Activated naive CD4-positive, alpha-beta T cell treated with anti-CD3 and anti-CD28 coated beads for 36 hours (primary cell): ENCODE data around the gene WLS. TPM values are rescaled to one million over a fixed set of nuclear protein-coding genes. Genes with fewer than 3 reads are reported as not detected.
"Not testable (repeated sequence)": the region's sequence is repeated elsewhere in the genome, so short reads cannot be mapped to it uniquely, and the experiment has no call there.

Experiments
- CTCF ChIA-PET: fragments of 350-600 bp; sonication (Branson Sonifier 250); formaldehyde crosslinking; loops from one replicate; lab custom pipeline; 2021; ENCODE audit warnings: antibody characterized with exemption; lab: Charles Lee
- DNase-seq: peaks from one replicate; pipeline ENCODE4 v3.0.0-alpha.2; 2020
- H3K27ac Mint-ChIP-seq: one replicate; pipeline ENCODE4 v1.8.0; 2021; ENCODE audit warnings: mild to moderate bottlenecking, mixed read lengths
- H3K27me3 Mint-ChIP-seq: one replicate; pipeline ENCODE4 v1.8.0; 2021; ENCODE audit warnings: low read depth, mixed read lengths
- H3K36me3 Mint-ChIP-seq: one replicate; pipeline ENCODE4 v1.8.0; 2021; ENCODE audit warnings: low read depth, mixed read lengths
- H3K4me1 Mint-ChIP-seq: one replicate; pipeline ENCODE4 v1.8.0; 2021; ENCODE audit warnings: low read depth, mixed read lengths
- H3K4me3 Mint-ChIP-seq: one replicate; pipeline ENCODE4 v1.8.0; 2021; ENCODE audit warnings: mild to moderate bottlenecking, moderate library complexity, mixed read lengths
- H3K9me3 Mint-ChIP-seq: one replicate; pipeline ENCODE4 v1.8.0; 2021; ENCODE audit warnings: mixed read lengths
- intact Hi-C: fragments of 100-400 bp; cut with micrococcal nuclease; formaldehyde crosslinking; loops from one replicate; pipeline ENCODE4 v1.15.1; 2023
- total RNA-seq, 2 experiments: library from RNA; stranded (reverse); gene quantifications; one replicate each; pipeline ENCODE4 v1.2.3, GENCODE V29; 2021

Gene WLS
- total RNA-seq = not detected

DNA sequence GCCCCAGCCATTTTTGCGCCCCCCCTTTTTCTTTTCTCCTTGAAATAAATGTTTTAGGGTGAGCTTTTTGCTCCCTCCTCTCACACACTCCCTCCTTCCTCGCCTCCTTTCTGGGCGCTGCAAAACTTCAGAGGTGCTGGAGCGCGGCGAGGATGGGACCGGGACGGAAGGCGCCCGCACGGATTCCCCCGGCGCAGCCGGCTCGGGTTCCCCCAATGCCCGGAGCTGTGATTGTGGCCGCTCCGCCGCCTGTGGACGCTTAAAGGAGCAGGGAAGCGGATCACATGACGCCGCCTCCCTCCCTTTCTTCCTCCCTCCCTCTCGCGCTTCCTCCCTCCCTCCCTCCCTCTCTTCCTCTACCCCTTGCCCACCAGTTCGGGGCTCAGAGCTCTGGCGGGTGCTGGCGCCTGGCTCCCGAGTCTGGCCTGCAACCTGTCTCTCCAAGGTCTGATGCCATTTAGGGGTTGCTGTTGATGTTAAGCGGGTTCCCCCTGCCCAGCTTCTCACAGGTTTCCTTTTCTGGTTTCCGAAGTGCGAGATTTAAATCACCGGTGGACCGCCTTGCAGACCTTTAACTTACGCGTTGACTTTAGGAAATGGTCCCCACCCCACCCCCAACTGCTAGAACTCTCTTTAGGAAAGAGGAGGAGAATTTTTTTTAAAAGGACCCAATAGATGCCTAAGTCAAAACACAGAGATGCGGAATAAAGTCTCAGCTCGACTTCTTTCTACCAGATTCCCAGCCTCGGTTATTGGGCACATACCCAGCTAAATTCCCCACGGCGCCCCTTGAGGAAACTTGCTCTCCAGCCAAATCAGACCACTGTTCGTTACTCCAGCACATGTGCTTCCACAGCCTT, at the start of gene WLS:
WLS (minus strand) TSS at position 235 of the 860 bp plus-strand sequence; CDS start at position 11, 224 bp downstream.
- H3K27ac Mint-ChIP-seq = no peak within 1 kb of the TSS
- intact Hi-C loops = no loop called here
- no peak within 1 kb of the TSS for H3K4me3 Mint-ChIP-seq

DNA sequence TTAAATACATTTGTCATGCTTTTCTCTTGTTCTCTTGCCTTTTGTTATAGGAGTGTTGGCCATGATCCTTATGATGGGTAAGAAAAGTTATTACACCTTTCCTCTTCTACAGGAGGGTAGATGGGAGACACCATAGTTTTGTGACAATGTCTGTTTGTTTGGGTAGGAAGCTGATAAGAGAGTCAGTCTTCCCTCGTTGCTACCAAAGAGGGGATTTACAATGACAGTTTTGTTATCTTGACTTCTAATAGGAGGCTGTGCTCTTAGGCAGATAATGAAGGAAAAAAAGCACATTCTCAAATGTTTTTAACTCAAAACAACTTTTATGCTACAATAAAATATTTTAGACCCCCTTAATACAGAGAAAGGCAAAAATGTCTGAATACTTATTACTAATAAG, 48.0 kb upstream of the WLS start:
- H3K36me3 Mint-ChIP-seq = no peaks in the 10 kb centered on the region
- no peaks in the 10 kb centered on the region for H3K9me3 Mint-ChIP-seq
- intact Hi-C loops = no loop called here
- no peak for DNase-seq
- no peaks in the 10 kb centered on the region for H3K4me1 Mint-ChIP-seq
- H3K4me3 Mint-ChIP-seq = no peak overlapping the region
- H3K27ac Mint-ChIP-seq = no peak overlapping the region
- CTCF ChIA-PET = no interaction called here
- H3K27me3 Mint-ChIP-seq = no peaks in the 10 kb centered on the region

More for the DNA sequence above, at the start of gene WLS:
- H3K36me3 Mint-ChIP-seq = no peaks in the 10 kb centered on the region
- peaks cover 15% of the 10 kb centered on the region for H3K4me1 Mint-ChIP-seq
- H3K27me3 Mint-ChIP-seq = peaks cover 46% of the 10 kb centered on the region
- H3K9me3 Mint-ChIP-seq = no peaks in the 10 kb centered on the region
- no peak for DNase-seq
- CTCF ChIA-PET = no interaction called here

DNA sequence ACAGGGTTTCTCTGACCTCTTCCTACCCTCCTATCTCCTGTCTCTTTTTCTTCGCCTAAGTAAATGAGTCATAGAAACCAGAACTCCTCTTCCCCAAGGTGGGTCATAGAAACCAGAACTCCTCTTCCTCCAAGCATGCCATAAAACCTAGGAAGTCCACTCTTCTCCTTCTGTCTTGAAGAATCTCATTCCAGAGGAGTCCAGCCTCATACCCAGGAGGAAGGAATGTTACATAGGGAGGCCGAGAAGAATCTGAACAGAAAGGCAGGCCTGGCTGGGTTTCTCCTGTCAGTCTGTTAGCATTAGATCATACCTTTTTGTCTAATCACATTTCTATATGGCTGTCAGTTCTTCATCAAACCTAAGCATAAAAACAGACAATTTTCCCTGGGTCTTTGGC, 47.5 kb upstream of the WLS start:
- no peaks in the 10 kb centered on the region for H3K4me1 Mint-ChIP-seq
- H3K4me3 Mint-ChIP-seq = no peak overlapping the region
- intact Hi-C loops = no loop called here
- H3K27me3 Mint-ChIP-seq = no peaks in the 10 kb centered on the region
- no peak for DNase-seq
- CTCF ChIA-PET = no interaction called here
- H3K27ac Mint-ChIP-seq = no peak overlapping the region
- H3K9me3 Mint-ChIP-seq = no peaks in the 10 kb centered on the region
- no peaks in the 10 kb centered on the region for H3K36me3 Mint-ChIP-seq

GRCh38 chr1:68278221-68278620, 45.9 kb upstream of the WLS start:
- intact Hi-C loops = no loop called here
- CTCF ChIA-PET = no interaction called here
- Mint-ChIP-seq H3K36me3 (no peaks in the 10 kb centered on the region), H3K27ac (no peak overlapping the region), H3K4me3 (no peak overlapping the region), H3K9me3 (no peaks in the 10 kb centered on the region), H3K27me3 (no peaks in the 10 kb centered on the region), H3K4me1 (no peaks in the 10 kb centered on the region)
- DNase-seq = no peak

DNA sequence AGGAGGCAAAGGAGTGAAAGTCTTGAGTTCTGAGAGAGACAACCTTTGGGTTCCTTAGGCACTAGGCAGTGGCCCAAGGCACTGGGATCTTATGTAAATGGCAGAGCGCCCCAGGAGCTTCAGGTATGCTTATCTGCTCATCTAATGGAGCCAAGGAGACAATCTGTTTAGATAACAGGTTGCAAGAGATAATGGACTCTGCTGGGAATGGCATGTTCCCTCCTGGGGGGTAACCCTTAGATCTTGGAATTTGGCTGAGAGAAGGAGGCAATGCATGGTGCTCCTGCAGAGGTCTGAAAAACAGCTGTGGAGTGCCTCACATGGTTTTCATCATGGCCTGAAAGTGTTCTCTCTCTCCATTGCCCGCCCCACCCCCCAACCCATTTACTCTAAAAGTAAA, 44.1 kb upstream of the WLS start:
- CTCF ChIA-PET = interaction anchor here (0.6 kb wide), 1 partner anchor 119 kb away, joined by 3 read pairs; no protein-coding TSS in a partner anchor
- Mint-ChIP-seq H3K27me3 (no peaks in the 10 kb centered on the region), H3K4me1 (no peaks in the 10 kb centered on the region), H3K27ac (no peak overlapping the region), H3K36me3 (no peaks in the 10 kb centered on the region), H3K9me3 (no peaks in the 10 kb centered on the region), H3K4me3 (no peak overlapping the region)
- intact Hi-C loops = no loop called here
- DNase-seq = no peak

- Mint-ChIP-seq H3K27ac (no peak overlapping the region), H3K4me3 (no peak overlapping the region), H3K9me3 (no peaks in the 10 kb centered on the region), H3K4me1 (no peaks in the 10 kb centered on the region), H3K27me3 (no peaks in the 10 kb centered on the region), H3K36me3 (no peaks in the 10 kb centered on the region)
- CTCF ChIA-PET = interaction anchor here (0.6 kb wide), 1 partner anchor 11 kb away, joined by 6 read pairs; no protein-coding TSS in a partner anchor
- intact Hi-C loops = no loop called here
- no peak for DNase-seq
Observed at GRCh38 chr1:68273530-68273929, 41.2 kb upstream of the WLS start.

- Mint-ChIP-seq H3K4me3 (no peak overlapping the region), H3K36me3 (no peaks in the 10 kb centered on the region), H3K9me3 (no peaks in the 10 kb centered on the region), H3K4me1 (no peaks in the 10 kb centered on the region), H3K27me3 (no peaks in the 10 kb centered on the region), H3K27ac (no peak overlapping the region)
- intact Hi-C loops = no loop called here
- CTCF ChIA-PET = interaction anchor here (0.6 kb wide), 1 partner anchor 151 kb away, joined by 3 read pairs; no protein-coding TSS in a partner anchor
- DNase-seq = no peak
Observed at GRCh38 chr1:68271596-68271995, 39.3 kb upstream of the WLS start.

GRCh38 chr1:68270951-68271350, 38.6 kb upstream of the WLS start:
- no peaks in the 10 kb centered on the region for H3K4me1 Mint-ChIP-seq
- H3K27me3 Mint-ChIP-seq = no peaks in the 10 kb centered on the region
- H3K27ac Mint-ChIP-seq = no peak overlapping the region
- no peaks in the 10 kb centered on the region for H3K36me3 Mint-ChIP-seq
- intact Hi-C loops = no loop called here
- H3K4me3 Mint-ChIP-seq = no peak overlapping the region
- no peaks in the 10 kb centered on the region for H3K9me3 Mint-ChIP-seq
- DNase-seq = no peak
- CTCF ChIA-PET = interaction anchor here (0.6 kb wide), 1 partner anchor 150 kb away, joined by 3 read pairs; no protein-coding TSS in a partner anchor

DNA sequence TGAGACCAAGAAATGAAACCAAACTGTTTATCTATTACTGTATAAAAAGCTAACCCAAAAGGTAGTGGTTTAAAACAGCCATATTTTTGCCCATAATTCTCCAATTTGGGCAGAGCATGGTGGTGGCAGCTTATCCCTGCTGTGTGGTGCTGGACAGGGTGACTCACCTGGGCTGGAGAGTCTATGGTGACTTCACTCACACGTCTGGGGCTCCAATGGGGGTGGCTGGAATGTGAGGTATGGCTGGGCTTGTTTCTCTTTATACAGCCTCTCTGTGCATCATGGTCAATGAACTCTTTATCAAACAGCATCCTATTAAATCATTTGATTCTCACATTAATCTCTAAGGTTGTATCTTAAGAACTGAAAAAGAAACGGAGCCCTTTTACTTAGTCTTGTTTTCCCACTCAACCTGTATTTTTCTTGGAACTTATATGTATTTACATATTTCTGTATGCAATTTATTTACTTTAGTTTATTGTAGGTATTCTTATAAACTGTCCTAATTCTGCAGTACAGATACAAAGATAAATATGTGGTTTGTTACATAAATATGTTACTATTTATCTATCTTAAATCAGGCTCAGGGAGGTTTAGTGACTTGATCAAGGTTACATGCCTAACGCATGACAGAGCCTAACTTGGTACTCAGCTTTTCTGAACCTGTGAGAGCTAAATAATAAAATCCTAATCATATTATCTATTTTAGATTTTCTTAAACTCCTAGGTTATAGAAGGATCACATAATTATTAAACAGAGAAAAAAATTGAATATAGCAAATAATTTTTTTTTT, 37.5 kb upstream of the WLS start:
- Mint-ChIP-seq H3K9me3 (no peaks in the 10 kb centered on the region), H3K27me3 (no peaks in the 10 kb centered on the region), H3K4me3 (no peak overlapping the region), H3K27ac (no peak overlapping the region), H3K4me1 (no peaks in the 10 kb centered on the region), H3K36me3 (no peaks in the 10 kb centered on the region)
- CTCF ChIA-PET = no interaction called here
- no peak for DNase-seq
- intact Hi-C loops = no loop called here

GRCh38 chr1:68268896-68269483, 36.7 kb upstream of the WLS start:
- no peak for DNase-seq
- Mint-ChIP-seq H3K9me3 (no peaks in the 10 kb centered on the region), H3K4me1 (no peaks in the 10 kb centered on the region), H3K27ac (no peak overlapping the region), H3K36me3 (no peaks in the 10 kb centered on the region), H3K27me3 (no peaks in the 10 kb centered on the region), H3K4me3 (no peak overlapping the region)
- CTCF ChIA-PET = no interaction called here
- intact Hi-C loops = no loop called here

GRCh38 chr1:68256824-68257223, 24.5 kb upstream of the WLS start:
- CTCF ChIA-PET, DNase-seq, H3K4me1 Mint-ChIP-seq, intact Hi-C loops, H3K4me3 Mint-ChIP-seq, H3K9me3 Mint-ChIP-seq, H3K27me3 Mint-ChIP-seq, H3K27ac Mint-ChIP-seq, H3K36me3 Mint-ChIP-seq: not testable (repeated sequence)

DNA sequence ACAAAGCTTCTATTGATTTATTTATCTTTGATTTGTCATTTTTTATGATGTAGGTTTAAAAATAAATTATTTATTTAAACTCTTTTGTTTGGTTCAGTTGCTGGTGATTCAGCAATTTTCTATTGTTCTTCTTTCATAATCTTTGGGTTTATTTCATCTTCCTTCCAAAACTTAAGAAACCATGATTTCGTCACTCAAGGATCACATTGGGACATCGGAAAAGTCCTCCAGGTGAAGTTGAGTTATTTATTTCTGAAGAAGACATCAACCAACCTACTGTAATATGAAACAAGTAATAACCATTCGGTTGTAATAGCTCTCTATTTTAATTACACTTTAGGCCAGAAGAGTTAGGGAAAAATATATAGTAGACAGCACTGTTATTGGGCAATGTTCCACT, 23.0 kb upstream of the WLS start:
- Mint-ChIP-seq H3K27me3 (no peaks in the 10 kb centered on the region), H3K36me3 (no peaks in the 10 kb centered on the region), H3K4me3 (no peak overlapping the region), H3K9me3 (peaks cover 1% of the 10 kb centered on the region), H3K4me1 (no peaks in the 10 kb centered on the region), H3K27ac (no peak overlapping the region)
- CTCF ChIA-PET = no interaction called here
- intact Hi-C loops = no loop called here
- no peak for DNase-seq
